Esophagus squamous epithelium (tissue), 5 donors: Measurements from ENCODE around the gene PTCH1. TPM values are rescaled to one million over a fixed set of nuclear protein-coding genes. Genes with fewer than 3 reads are reported as not detected.

Experiments used
- DNase-seq: peaks from one replicate; lab custom pipeline; 2025; lab: John Stamatoyannopoulos, UW
- H3K27ac ChIP-seq, 4 donors: fragments of 200-600 bp; sonication (generic); one replicate each; pipeline ENCODE4 v1.5.1; 2016 to 2019; ENCODE audit warnings: mild to moderate bottlenecking in 1 of 4
- H3K27me3 ChIP-seq, 4 donors: fragments of 200-600 bp; sonication (generic); 1 replicate in 3 of 4; 2 replicates in 1 of 4; pipeline versions ENCODE4 v1.5.1 to v1.6.0; 2017 to 2021; ENCODE audit warnings: antibody characterized with exemption in 1 of 4
- H3K36me3 ChIP-seq, 3 donors: fragments of 200-600 bp; sonication (generic); one replicate each; pipeline ENCODE4 v1.5.1; 2016 to 2019
- H3K4me1 ChIP-seq, 3 donors: fragments of 200-600 bp; sonication (generic); one replicate each; pipeline ENCODE4 v1.5.1; 2017 to 2019
- H3K4me3 ChIP-seq, 4 donors: fragments of 200-600 bp; sonication (generic); 1 replicate in 3 of 4; 2 replicates in 1 of 4; pipeline ENCODE4 v1.5.1; 2016 to 2019; ENCODE audit warnings: mild to moderate bottlenecking in 2 of 4, moderate library complexity in 1 of 4
- H3K9me3 ChIP-seq, 3 donors: fragments of 200-600 bp; sonication (generic); one replicate each; pipeline ENCODE4 v1.5.1; 2016 to 2019
- CTCF ChIP-seq, 6 experiments: fragments of 450-650 bp in 4 of 6; fragments of 200-600 bp in 2 of 6; sonication (generic) in 2 of 6; IDR thresholded peaks; one replicate each; pipeline ENCODE4 v1.5.1; 2016 to 2019; ENCODE audit warnings: antibody characterized with exemption in 6 of 6, mild to moderate bottlenecking in 4 of 6, moderate library complexity in 4 of 6
- POLR2A ChIP-seq, 4 donors: fragments of 450-650 bp; IDR thresholded peaks; one replicate each; pipeline ENCODE4 v1.6.1; 2017; ENCODE audit warnings: antibody characterized with exemption in 4 of 4, mild to moderate bottlenecking in 4 of 4, moderate library complexity in 3 of 4
- WGBS, 2 donors: methylation state at CpG; one replicate each; pipeline ENCODE4 v1.1.5; 2018; 5-methylcytosine and 5-hydroxymethylcytosine counted together
- intact Hi-C: fragments of 100-400 bp; cut with DNase I; formaldehyde crosslinking; loops from one replicate; pipeline ENCODE4 v1.15.0; 2022
- small RNA-seq, 4 donors: library from RNA; depleted of rRNA; stranded (forward); fragments of <200 nt; gene quantifications; one replicate each; pipeline ENCODE3, GENCODE V24; 2016
- total RNA-seq, 4 donors: library from RNA; depleted of rRNA; stranded (reverse); fragments of >200 nt; gene quantifications; one replicate each; pipeline ENCODE4 v1.1.0, GENCODE V29; 2016
- donor health status: DM: yes; HTN: yes; CAD: no.

Gene PTCH1
- total RNA-seq, 4 donors from 2014 or later, result 1.9 to 11.6 (median 3.5) TPM

- Histone ChIP-seq H3K4me3 (no peak overlapping the region), H3K27ac (no peak overlapping the region), H3K27me3 (no peaks in the 10 kb centered on the region), H3K4me1 (no peaks in the 10 kb centered on the region), H3K36me3 (no peaks in the 10 kb centered on the region), H3K9me3 (no peaks in the 10 kb centered on the region)
- intact Hi-C loops, result no loop called here
- no peak for DNase-seq
- TF ChIP-seq POLR2A (IDR thresholded peaks at IDR 0.05) (no peak), CTCF (IDR thresholded peaks at IDR 0.05) (no peak)
- 53 to 67% methylated on average over 2 of the region's 2 CpGs for WGBS, 2 donors
These were observed 110.7 kb downstream of the PTCH1 start for GRCh38 chr9:95406121-95406520.

GRCh38 chr9:95399261-95399660, 117.5 kb downstream of the PTCH1 start:
- Histone ChIP-seq H3K27ac (no peak overlapping the region), H3K9me3 (no peaks in the 10 kb centered on the region), H3K4me1 (no peaks in the 10 kb centered on the region), H3K27me3 (no peaks in the 10 kb centered on the region), H3K36me3 (no peaks in the 10 kb centered on the region), H3K4me3 (no peak overlapping the region)
- intact Hi-C loops, result no loop called here
- 83 to 85% methylated on average over 4 of the region's 4 CpGs for WGBS, 2 donors
- DNase-seq, result no peak
- TF ChIP-seq POLR2A (IDR thresholded peaks at IDR 0.05), result no peak
- no peak for TF ChIP-seq CTCF (IDR thresholded peaks at IDR 0.05)

Small RNA genes lying within 50 kb of the gene (small RNA-seq; reads per million reads assigned to genes)
- 0 reads per million in 4 donors for gene MT1P1

Other genes with a start within 250 kb of the PTCH1 start
- 1 to 10 TPM; 2.2 to 9.3 (median 6.5) TPM for gene FANCC, start 199.3 kb downstream of the PTCH1 start, total RNA-seq